ENCODE measurements around the gene RPS6KA5.

- TF ChIP-seq CTCF (IDR thresholded peaks at IDR 0.05) (no peak), POLR2A (IDR thresholded peaks at IDR 0.05) (no peak)
Measured at GRCh38 chr14:91016800-91017410, 43.5 kb downstream of the RPS6KA5 start.

Data from uterus (tissue), 2 donors.